Stomach (tissue), 4 donors: ENCODE measurements around the gene NTMT2.

ENCODE experiments used
- POLR2AphosphoS5 ChIP-seq, 3 donors: sonication (generic); formaldehyde crosslinking; IDR thresholded peaks; one replicate each; pipeline ENCODE4 v1.6.1; 2016; ENCODE audit warnings: antibody characterized with exemption in 3 of 3
- TF ChIP-seq, protein P1 (sequence below), 7 experiments: fragments of 450-650 bp in 4 of 7; fragments of 200-600 bp in 3 of 7; sonication (generic) in 3 of 7; IDR thresholded peaks; one replicate each; pipeline ENCODE4 v1.5.1; 2016 to 2019; ENCODE audit warnings: antibody characterized with exemption in 7 of 7, control low read depth in 2 of 7, mild to moderate bottlenecking in 1 of 7

DNA sequence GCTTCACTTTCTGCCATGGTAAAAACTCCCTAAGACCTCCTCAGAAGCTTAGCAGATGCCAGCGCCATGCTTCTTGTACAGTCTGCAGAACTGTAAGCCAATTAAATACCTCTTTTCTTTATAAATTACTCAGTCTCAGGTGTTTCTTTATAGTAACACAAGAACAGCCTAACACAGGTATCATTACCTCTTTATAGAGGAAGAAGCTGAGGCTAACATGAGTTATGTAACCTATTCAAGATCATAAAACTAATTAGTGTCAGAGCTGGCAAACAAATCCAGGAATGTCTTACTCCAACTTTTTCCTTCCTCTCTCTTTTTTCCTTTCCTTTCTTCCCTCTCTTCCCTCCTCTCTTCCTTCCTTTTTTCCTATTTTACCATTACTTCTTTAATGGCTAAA is 9.3 kb downstream of the NTMT2 start:
- TF ChIP-seq, protein P1, sequence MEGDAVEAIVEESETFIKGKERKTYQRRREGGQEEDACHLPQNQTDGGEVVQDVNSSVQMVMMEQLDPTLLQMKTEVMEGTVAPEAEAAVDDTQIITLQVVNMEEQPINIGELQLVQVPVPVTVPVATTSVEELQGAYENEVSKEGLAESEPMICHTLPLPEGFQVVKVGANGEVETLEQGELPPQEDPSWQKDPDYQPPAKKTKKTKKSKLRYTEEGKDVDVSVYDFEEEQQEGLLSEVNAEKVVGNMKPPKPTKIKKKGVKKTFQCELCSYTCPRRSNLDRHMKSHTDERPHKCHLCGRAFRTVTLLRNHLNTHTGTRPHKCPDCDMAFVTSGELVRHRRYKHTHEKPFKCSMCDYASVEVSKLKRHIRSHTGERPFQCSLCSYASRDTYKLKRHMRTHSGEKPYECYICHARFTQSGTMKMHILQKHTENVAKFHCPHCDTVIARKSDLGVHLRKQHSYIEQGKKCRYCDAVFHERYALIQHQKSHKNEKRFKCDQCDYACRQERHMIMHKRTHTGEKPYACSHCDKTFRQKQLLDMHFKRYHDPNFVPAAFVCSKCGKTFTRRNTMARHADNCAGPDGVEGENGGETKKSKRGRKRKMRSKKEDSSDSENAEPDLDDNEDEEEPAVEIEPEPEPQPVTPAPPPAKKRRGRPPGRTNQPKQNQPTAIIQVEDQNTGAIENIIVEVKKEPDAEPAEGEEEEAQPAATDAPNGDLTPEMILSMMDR (IDR thresholded peaks at IDR 0.05) = no peak
- no peak for TF ChIP-seq POLR2AphosphoS5 (IDR thresholded peaks at IDR 0.05)
